A549 (cell line): ENCODE data around the gene CNTNAP5. TPM values are rescaled to one million over a fixed set of nuclear protein-coding genes. Genes with fewer than 3 reads are reported as not detected.

ENCODE experiments used
- ATAC-seq, 2 experiments: fragments of 200-7000 bp in 1 of 2; fragments of >200 bp in 1 of 2; cut with Nextera tagmentation in 1 of 2; cut with Tn5 transposase in 1 of 2; 3 replicates each; pipeline versions ENCODE4 v1.8.0 to v1.9.1; 2018 to 2020; ENCODE audit warnings: mild to moderate bottlenecking in 1 of 2, moderate library complexity in 1 of 2
- CTCF ChIA-PET: fragments of 300-600 bp; sonication (Branson Sonifier 250); formaldehyde crosslinking; extraction: SDS; loops from one replicate; lab custom pipeline; 2021; ENCODE audit warnings: antibody characterized with exemption, inconsistent platforms; lab: Yijun Ruan, JAX
- POLR2A ChIA-PET: fragments of 350-600 bp; formaldehyde crosslinking; extraction: SDS; loops from one replicate; lab custom pipeline; 2021; ENCODE audit warnings: antibody characterized with exemption, inconsistent platforms; lab: Yijun Ruan, JAX
- DNase-seq, 2 experiments: peaks; one replicate each; pipeline versions ENCODE4 v3.0.0 to v3.0.0-alpha.2; 2011 to 2016; ENCODE audit warnings: low read depth in 1 of 2, low spot score in 1 of 2
- FAIRE-seq: peaks from 2 replicates; lab custom pipeline; 2011; peaks lifted over from hg19 to GRCh38; lab: Jason Lieb, UNC
- H3K27ac ChIP-seq, 2 experiments: fragments of >200 bp; sonication (Bioruptor Twin); formaldehyde crosslinking; 3 replicates each; pipeline ENCODE4 v1.5.1; 2016 to 2017
- H3K4me1 ChIP-seq: fragments of >200 bp; sonication (Bioruptor Twin); formaldehyde crosslinking; 3 replicates; pipeline ENCODE4 v1.6.1; 2016
- H3K4me2 ChIP-seq: fragments of >200 bp; sonication (Bioruptor Twin); formaldehyde crosslinking; 3 replicates; pipeline ENCODE4 v1.6.1; 2016
- H3K4me3 ChIP-seq: fragments of >200 bp; sonication (Bioruptor Twin); formaldehyde crosslinking; 3 replicates; pipeline ENCODE4 v1.5.1; 2016
- H3K9me3 ChIP-seq: fragments of >200 bp; sonication (Bioruptor Twin); formaldehyde crosslinking; 3 replicates; pipeline ENCODE4 v1.6.1; 2016
- BCL3 ChIP-seq: fragments of >200 bp; sonication (Bioruptor Twin); formaldehyde crosslinking; IDR thresholded peaks from 3 replicates; pipeline ENCODE4 v1.6.1; 2016
- BHLHE40 ChIP-seq: IDR thresholded peaks from 2 replicates; pipeline ENCODE4 v1.6.1; 2012; ENCODE audit warnings: low read depth, low read length, inconsistent platforms
- CEBPB ChIP-seq, 2 experiments: fragments of >200 bp in 1 of 2; sonication (Bioruptor Twin) in 1 of 2; formaldehyde crosslinking in 1 of 2; IDR thresholded peaks; 2 replicates each; pipeline ENCODE4 v1.6.1; 2012 to 2016
- CTCF ChIP-seq: fragments of >200 bp; sonication (Bioruptor Twin); formaldehyde crosslinking; IDR thresholded peaks from 3 replicates; pipeline ENCODE4 v1.5.1; 2016
- E2F6 ChIP-seq: IDR thresholded peaks from 2 replicates; pipeline ENCODE4 v1.6.1; 2012; ENCODE audit warnings: low read depth, borderline replicate concordance
- EHMT2 ChIP-seq: fragments of 200-600 bp; sonication (generic); IDR thresholded peaks from 2 replicates; pipeline ENCODE4 v1.6.1; 2016; ENCODE audit warnings: antibody characterized with exemption, low read depth, mild to moderate bottlenecking, moderate library complexity
- ESRRA ChIP-seq: fragments of 150-350 bp; IDR thresholded peaks from 2 replicates; pipeline ENCODE4 v1.6.1; 2014; ENCODE audit warnings: mild to moderate bottlenecking, low read length, borderline replicate concordance
- FOXS1 ChIP-seq: fragments of 250-450 bp; sonication (Bioruptor Pico); IDR thresholded peaks from 2 replicates; pipeline ENCODE4 v1.5.0; 2020; ENCODE audit warnings: mild to moderate bottlenecking, moderate library complexity
- HOXB13 ChIP-seq: fragments of 250-450 bp; sonication (Bioruptor Pico); IDR thresholded peaks from 2 replicates; pipeline ENCODE4 v1.5.0; 2020; ENCODE audit warnings: low read depth, mild to moderate bottlenecking, moderate library complexity
- HOXB5 ChIP-seq: fragments of 250-450 bp; sonication (Bioruptor Pico); IDR thresholded peaks from 2 replicates; pipeline ENCODE4 v1.5.0; 2020; ENCODE audit warnings: mild to moderate bottlenecking, moderate library complexity
- KDM5A ChIP-seq: fragments of 200-600 bp; sonication (generic); IDR thresholded peaks from 2 replicates; pipeline ENCODE4 v1.6.1; 2016; ENCODE audit warnings: antibody characterized with exemption, mild to moderate bottlenecking
- MAFK ChIP-seq: fragments of 450-650 bp; IDR thresholded peaks from 2 replicates; pipeline ENCODE4 v1.6.1; 2014; ENCODE audit not compliant: partially characterized antibody
- MAX ChIP-seq: IDR thresholded peaks from 2 replicates; pipeline ENCODE4 v1.6.1; 2012
- MAZ ChIP-seq: fragments of 150-350 bp; IDR thresholded peaks from 2 replicates; pipeline ENCODE4 v1.6.1; 2014; ENCODE audit warnings: antibody characterized with exemption, low read depth, low read length, borderline replicate concordance
- PBX3 ChIP-seq: IDR thresholded peaks from 2 replicates; pipeline ENCODE4 v1.6.1; 2012
- RAD21 ChIP-seq, 2 experiments: fragments of >200 bp in 1 of 2; sonication (Bioruptor Twin) in 1 of 2; formaldehyde crosslinking in 1 of 2; IDR thresholded peaks in 1 of 2; conservative IDR thresholded peaks in 1 of 2; 2 replicates in 1 of 2; 3 replicates in 1 of 2; pipeline ENCODE4 v1.6.1; 2012 to 2018; ENCODE audit warnings: inconsistent platforms in 1 of 2
- RARB ChIP-seq: fragments of 250-450 bp; sonication (Bioruptor Pico); IDR thresholded peaks from 2 replicates; pipeline ENCODE4 v1.8.0; 2021; ENCODE audit warnings: mild to moderate bottlenecking, moderate library complexity
- RCOR1 ChIP-seq: fragments of 150-350 bp; IDR thresholded peaks from 2 replicates; pipeline ENCODE4 v1.6.1; 2014; ENCODE audit warnings: antibody characterized with exemption, low read length, low read depth
- REST ChIP-seq: fragments of 200-600 bp; sonication (generic); IDR thresholded peaks from 2 replicates; pipeline ENCODE4 v1.6.1; 2016; ENCODE audit warnings: antibody characterized with exemption, mild to moderate bottlenecking, moderate library complexity
- RNF2 ChIP-seq: fragments of 200-600 bp; sonication (generic); IDR thresholded peaks from 2 replicates; pipeline ENCODE4 v1.6.1; 2016; ENCODE audit warnings: low read depth, mild to moderate bottlenecking, antibody characterized with exemption, moderate library complexity, borderline replicate concordance
- SMC3 ChIP-seq: fragments of >200 bp; sonication (Bioruptor Twin); formaldehyde crosslinking; IDR thresholded peaks from 3 replicates; pipeline ENCODE4 v1.6.1; 2018; ENCODE audit warnings: inconsistent platforms
- ZFP36 ChIP-seq: fragments of 450-650 bp; IDR thresholded peaks from 2 replicates; pipeline ENCODE4 v1.6.1; 2014; ENCODE audit warnings: borderline replicate concordance; ENCODE audit not compliant: partially characterized antibody
- ZNF302 ChIP-seq: fragments of 250-450 bp; sonication (Bioruptor Pico); IDR thresholded peaks from 2 replicates; pipeline ENCODE4 v1.9.0; 2021; ENCODE audit warnings: inconsistent platforms, mild to moderate bottlenecking, moderate library complexity
- WGBS: methylation state at CpG from one replicate; pipeline ENCODE4 v1.1.6; 2017; ENCODE audit errors: missing lambda C conversion rate; 5-methylcytosine and 5-hydroxymethylcytosine counted together
- polyA plus RNA-seq, 4 experiments: library from polyadenylated mRNA; depleted of rRNA in 3 of 4; stranded (reverse); fragments of >200 nt; fragmentation: RNase III in 1 of 4; extraction: RNeasy Plus Mini Kit Qiagen cat#74134 plus additional on column Dnase treatment in 1 of 4; gene quantifications; 2 replicates in 3 of 4; 3 replicates in 1 of 4; pipeline ENCODE4 v1.2.3, GENCODE V29; 2011 to 2017

Gene CNTNAP5
- polyA plus RNA-seq, 2 of the 4 experiments (the other 2 are of a cell fraction): not detected

- H3K4me2 ChIP-seq: no peak overlapping the region
- TF ChIP-seq RNF2 (no peak), RCOR1 (no peak), REST (no peak), PBX3 (no peak), HOXB5 (CRISPR knock-in tag) (no peak), FOXS1 (CRISPR knock-in tag) (no peak), MAFK (no peak), RARB (CRISPR knock-in tag) (no peak), MAZ (no peak), RAD21 (conservative IDR thresholded peaks at IDR 0.05 in 1 of 2, IDR thresholded peaks at IDR 0.05 in 1 of 2) (no peak), ZFP36 (no peak), EHMT2 (no peak), CEBPB (IDR thresholded peaks at IDR 0.05) (no peak), BHLHE40 (no peak), CTCF (no peak), HOXB13 (CRISPR knock-in tag) (no peak), MAX (no peak), ZNF302 (CRISPR knock-in tag) (no peak)
- FAIRE-seq (no peak), ATAC-seq (no peak), DNase-seq (no peak)
- POLR2A ChIA-PET: no interaction called here
- CTCF ChIA-PET: no interaction called here
- H3K4me3 ChIP-seq: no peak overlapping the region
- H3K9me3 ChIP-seq: no peaks in the 10 kb centered on the region
- no peak overlapping the region for H3K27ac ChIP-seq
- H3K4me1 ChIP-seq: no peaks in the 10 kb centered on the region
- WGBS: 2% methylated on average over 2 of the region's 2 CpGs
These were observed 859.2 kb downstream of the CNTNAP5 start for GRCh38 chr2:124884315-124884714.

GRCh38 chr2:124886216-124886615 is 861.1 kb downstream of the CNTNAP5 start:
- TF ChIP-seq MAZ: no peak
- no peak for TF ChIP-seq EHMT2
- no peak for TF ChIP-seq HOXB5 (CRISPR knock-in tag)
- TF ChIP-seq SMC3: no peak
- no peak for TF ChIP-seq BCL3
- no peak for TF ChIP-seq ESRRA
- no peak for TF ChIP-seq KDM5A
- no peak for TF ChIP-seq E2F6
- TF ChIP-seq, all 56 proteins: peak for 0
- H3K27ac ChIP-seq: no peak overlapping the region
- H3K4me2 ChIP-seq: no peak overlapping the region
- no peak for ATAC-seq
- no peak for DNase-seq
- ChIA-PET CTCF (no interaction called here), POLR2A (no interaction called here)
- H3K9me3 ChIP-seq: no peaks in the 10 kb centered on the region
- H3K4me3 ChIP-seq: no peak overlapping the region
- no peaks in the 10 kb centered on the region for H3K4me1 ChIP-seq
- FAIRE-seq: no peak
